ENCODE results near the gene CNPY1.

The CNPY1 gene

GRCh38 chr7:155466142-155466813 lies 80.1 kb downstream of the CNPY1 start:
- no peak for DNase-seq (ENCODE audit: low read depth)

- no peak for DNase-seq (ENCODE audit: low read depth)
These were observed 80.6 kb downstream of the CNPY1 start for GRCh38 chr7:155465761-155466141.

GRCh38 chr7:155464948-155465739 lies 81.2 kb downstream of the CNPY1 start:
- DNase-seq (ENCODE audit: low read depth): no peak

GRCh38 chr7:155464183-155464582 lies 82.2 kb downstream of the CNPY1 start:
- DNase-seq (ENCODE audit: low read depth): no peak

- DNase-seq (ENCODE audit: low read depth): no peak
These were observed 83.1 kb downstream of the CNPY1 start for GRCh38 chr7:155463114-155463811.

- DNase-seq (ENCODE audit: low read depth): no peak
These were observed 84.1 kb downstream of the CNPY1 start for GRCh38 chr7:155462163-155462735.

GRCh38 chr7:155461631-155462030 lies 84.7 kb downstream of the CNPY1 start:
- DNase-seq (ENCODE audit: low read depth): no peak

GRCh38 chr7:155460926-155461613 lies 85.3 kb downstream of the CNPY1 start:
- no peak for DNase-seq (ENCODE audit: low read depth)

GRCh38 chr7:155459700-155460461 lies 86.5 kb downstream of the CNPY1 start:
- DNase-seq (ENCODE audit: low read depth): no peak

GRCh38 chr7:155458878-155459699 lies 87.3 kb downstream of the CNPY1 start:
- DNase-seq (ENCODE audit: low read depth): no peak

- no peak for DNase-seq (ENCODE audit: low read depth)
These were observed 88.1 kb downstream of the CNPY1 start, which contains the start of gene EN2 for GRCh38 chr7:155458111-155458877. TSS of gene EN2 (plus strand) at chr7:155458129. CDS start at chr7:155458378, 249 bp downstream.

GRCh38 chr7:155457544-155458110 lies 88.7 kb downstream of the CNPY1 start:
- DNase-seq (ENCODE audit: low read depth): no peak

- DNase-seq (ENCODE audit: low read depth): no peak
These were observed 89.4 kb downstream of the CNPY1 start for GRCh38 chr7:155456738-155457543.

GRCh38 chr7:155455776-155456737 lies 90.3 kb downstream of the CNPY1 start:
- DNase-seq (ENCODE audit: low read depth): no peak

GRCh38 chr7:155455132-155455693 lies 91.1 kb downstream of the CNPY1 start:
- DNase-seq (ENCODE audit: low read depth): no peak

Measured in activated T-cell treated with anti-CD3 and anti-CD28 coated beads for 48 hours (primary cell).